OCI-M2 (cell line): Measurements from ENCODE around the gene AQP12A.
"Not testable (repeated sequence)": the region's sequence is repeated elsewhere in the genome, so short reads cannot be mapped to it uniquely, and the experiment has no call there.

Experiments used
- DNase-seq: peaks from one replicate; lab custom pipeline; 2025; ENCODE audit not compliant: unreplicated experiment; lab: John Stamatoyannopoulos, UW

AQP12A gene

GRCh38 chr2:240691631-240692420, at the start of gene AQP12A:
Gene AQP12A, plus strand, starts transcription at chr2:240691866. Its CDS starts 48 bp downstream, at chr2:240691914.
- not testable (repeated sequence) for DNase-seq

- no peak for DNase-seq
Measured at GRCh38 chr2:240642061-240642805, 49.4 kb upstream of the AQP12A start.

- no peak for DNase-seq
Measured at GRCh38 chr2:240642806-240643092, 48.9 kb upstream of the AQP12A start.

GRCh38 chr2:240643093-240643810, 48.4 kb upstream of the AQP12A start:
- no peak for DNase-seq

GRCh38 chr2:240643811-240644150, 47.9 kb upstream of the AQP12A start:
- no peak for DNase-seq

GRCh38 chr2:240644171-240644651, 47.5 kb upstream of the AQP12A start:
- no peak for DNase-seq

GRCh38 chr2:240644859-240645301, 46.8 kb upstream of the AQP12A start:
- no peak for DNase-seq

- DNase-seq: no peak
Measured at GRCh38 chr2:240645346-240645745, 46.3 kb upstream of the AQP12A start.

GRCh38 chr2:240645801-240646175, 45.9 kb upstream of the AQP12A start:
- DNase-seq: no peak

- DNase-seq: no peak
Measured at GRCh38 chr2:240646176-240646899, 45.3 kb upstream of the AQP12A start.

- DNase-seq: no peak
Measured at GRCh38 chr2:240646900-240647502, 44.7 kb upstream of the AQP12A start.

GRCh38 chr2:240647503-240648154, 44.0 kb upstream of the AQP12A start:
- no peak for DNase-seq

GRCh38 chr2:240648155-240648649, 43.5 kb upstream of the AQP12A start:
- DNase-seq: no peak

GRCh38 chr2:240648650-240649275, 42.9 kb upstream of the AQP12A start:
- DNase-seq: no peak

GRCh38 chr2:240649331-240649730, 42.3 kb upstream of the AQP12A start:
- DNase-seq: no peak

- no peak for DNase-seq
Measured at GRCh38 chr2:240650254-240650965, 41.3 kb upstream of the AQP12A start.

- no peak for DNase-seq
Measured at GRCh38 chr2:240651185-240651584, 40.5 kb upstream of the AQP12A start.

GRCh38 chr2:240655931-240656886, 35.5 kb upstream of the AQP12A start:
- no peak for DNase-seq
